ENCODE measurements around the gene VTCN1.

- no peak for TF ChIP-seq POLR2AphosphoS5 (IDR thresholded peaks at IDR 0.05)
- no peak for TF ChIP-seq EP300 (IDR thresholded peaks at IDR 0.05)
- no peak for TF ChIP-seq CTCF (IDR thresholded peaks at IDR 0.05)
- TF ChIP-seq POLR2A (IDR thresholded peaks at IDR 0.05), result no peak
These were observed 104.2 kb downstream of the VTCN1 start for GRCh38 chr1:117106478-117106877.

Measured in suprapubic skin (tissue), 4 donors.